IMR-90 (cell line): ENCODE results near the gene NFATC1. TPM values are rescaled to one million over a fixed set of nuclear protein-coding genes. Genes with fewer than 3 reads are reported as not detected.

Experiments
- ATAC-seq: fragments of 200-7000 bp; cut with Tn5 transposase; 2 replicates; pipeline ENCODE4 v1.9.1; 2020; ENCODE audit warnings: low read depth, mild to moderate bottlenecking, moderate library complexity
- BruUV-seq: library from RNA; stranded (reverse); fragments of 400-500 nt; replicated peaks from 2 replicates; lab custom pipeline; 2021; lab: Mats Ljungman, UMichigan
- CTCF ChIA-PET: fragments of 300-600 bp; formaldehyde crosslinking; extraction: SDS; loops from one replicate; lab custom pipeline; 2021; ENCODE audit warnings: antibody characterized with exemption; lab: Yijun Ruan, JAX
- POLR2A ChIA-PET: fragments of 300-600 bp; sonication (Branson Sonifier 250); formaldehyde crosslinking; loops from one replicate; lab custom pipeline; 2022; ENCODE audit warnings: antibody characterized with exemption; ENCODE audit not compliant: unreplicated experiment; lab: Charles Lee
- DNase-seq: peaks from one replicate; pipeline ENCODE4 v3.0.0; 2013
- H2AFZ ChIP-seq: replicated peaks from 2 replicates; pipeline ENCODE3; 2013; ENCODE audit warnings: low read length, mild to moderate bottlenecking; ENCODE audit not compliant: poor library complexity
- H2AK5ac ChIP-seq: 2 replicates; pipeline ENCODE4 v1.6.1; 2013; ENCODE audit warnings: low read depth, low read length, inconsistent platforms
- H2AK9ac ChIP-seq: replicated peaks from 2 replicates; pipeline ENCODE3; 2013; ENCODE audit warnings: mild to moderate bottlenecking, low read depth, low read length, moderate library complexity; ENCODE audit not compliant: poor library complexity
- H2BK120ac ChIP-seq: 2 replicates; pipeline ENCODE4 v1.6.1; 2013; ENCODE audit warnings: low read depth, low read length, inconsistent platforms
- H2BK15ac ChIP-seq: 3 replicates; pipeline ENCODE4 v1.6.1; 2013; ENCODE audit warnings: low read depth, low read length, inconsistent platforms
- H2BK20ac ChIP-seq: 2 replicates; pipeline ENCODE4 v1.6.1; 2013; ENCODE audit warnings: low read depth, mild to moderate bottlenecking, inconsistent platforms, low read length, moderate library complexity
- H2BK5ac ChIP-seq: 2 replicates; pipeline ENCODE4 v1.6.1; 2013; ENCODE audit warnings: mild to moderate bottlenecking, low read depth, low read length, inconsistent platforms; ENCODE audit not compliant: poor library complexity, severe bottlenecking
- H3K14ac ChIP-seq: replicated peaks from 2 replicates; pipeline ENCODE4 v1.6.1; 2013; ENCODE audit warnings: low read depth, low read length, inconsistent platforms
- H3K18ac ChIP-seq: 2 replicates; pipeline ENCODE4 v1.6.1; 2013; ENCODE audit warnings: low read depth, low read length, control low read depth
- H3K23ac ChIP-seq: 2 replicates; pipeline ENCODE4 v1.6.1; 2013; ENCODE audit warnings: low read depth, low read length, inconsistent platforms
- H3K27ac ChIP-seq: 2 replicates; pipeline ENCODE4 v1.5.1; 2013; ENCODE audit warnings: mild to moderate bottlenecking, control low read depth, low read length; ENCODE audit not compliant: insufficient read depth
- H3K27me3 ChIP-seq: 2 replicates; pipeline ENCODE4 v1.6.1; 2013; ENCODE audit warnings: low read length; ENCODE audit not compliant: control insufficient read depth, insufficient read depth
- H3K36me3 ChIP-seq: 2 replicates; pipeline ENCODE4 v1.6.1; 2013; ENCODE audit warnings: low read length, mixed read lengths; ENCODE audit not compliant: control insufficient read depth, insufficient read depth
- H3K4ac ChIP-seq: 2 replicates; pipeline ENCODE4 v1.6.1; 2013; ENCODE audit warnings: low read depth, low read length, inconsistent platforms
- H3K4me1 ChIP-seq: 2 replicates; pipeline ENCODE4 v1.6.1; 2013; ENCODE audit warnings: low read length, mixed read lengths; ENCODE audit not compliant: control insufficient read depth, insufficient read depth
- H3K4me2 ChIP-seq: 2 replicates; pipeline ENCODE4 v1.6.1; 2013; ENCODE audit warnings: low read depth, mild to moderate bottlenecking, control low read depth, low read length, moderate library complexity
- H3K4me3 ChIP-seq: 2 replicates; pipeline ENCODE4 v1.5.1; 2013; ENCODE audit warnings: low read depth, mild to moderate bottlenecking, control low read depth, low read length, moderate library complexity; ENCODE audit not compliant: insufficient read depth
- H3K56ac ChIP-seq: 2 replicates; pipeline ENCODE4 v1.6.1; 2013; ENCODE audit warnings: low read length, inconsistent platforms; ENCODE audit not compliant: insufficient read depth; ENCODE audit errors: extremely low read depth
- H3K79me1 ChIP-seq, 2 experiments: 2 replicates each; pipeline ENCODE4 v1.6.1; 2013; ENCODE audit warnings: low read length in 2 of 2, inconsistent platforms in 1 of 2, low read depth in 1 of 2
- H3K9ac ChIP-seq: 2 replicates; pipeline ENCODE4 v1.6.1; 2013; ENCODE audit warnings: low read depth, low read length, control low read depth
- H3K9me1 ChIP-seq: 2 replicates; pipeline ENCODE4 v1.6.1; 2013; ENCODE audit warnings: low read length, inconsistent platforms; ENCODE audit not compliant: insufficient read depth
- H3K9me3 ChIP-seq: 2 replicates; pipeline ENCODE4 v1.6.1; 2013; ENCODE audit warnings: low read length; ENCODE audit not compliant: control insufficient read depth, insufficient read depth
- H4K20me1 ChIP-seq: 2 replicates; pipeline ENCODE4 v1.6.1; 2013; ENCODE audit warnings: low read length, inconsistent platforms; ENCODE audit not compliant: insufficient read depth
- H4K5ac ChIP-seq: 2 replicates; pipeline ENCODE4 v1.6.1; 2013; ENCODE audit warnings: mild to moderate bottlenecking, low read depth, low read length, control low read depth
- H4K8ac ChIP-seq, 2 experiments: 2 replicates each; pipeline ENCODE4 v1.6.1; 2013; ENCODE audit warnings: low read depth in 2 of 2, low read length in 2 of 2, control low read depth in 1 of 2, inconsistent platforms in 1 of 2
- H4K91ac ChIP-seq: 2 replicates; pipeline ENCODE4 v1.6.1; 2013; ENCODE audit warnings: low read depth, low read length, inconsistent platforms; ENCODE audit not compliant: insufficient read depth
- ELK1 ChIP-seq: fragments of 150-350 bp; IDR thresholded peaks from 2 replicates; pipeline ENCODE4 v1.6.1; 2016; ENCODE audit warnings: low read depth, mild to moderate bottlenecking, low read length, moderate library complexity, borderline replicate concordance
- MXI1 ChIP-seq: IDR thresholded peaks from 2 replicates; pipeline ENCODE4 v1.6.1; 2012; ENCODE audit warnings: low read depth, mild to moderate bottlenecking, low read length, moderate library complexity, borderline replicate concordance
- USF2 ChIP-seq: fragments of 150-350 bp; IDR thresholded peaks from 2 replicates; pipeline ENCODE4 v1.6.1; 2017; ENCODE audit warnings: mild to moderate bottlenecking, antibody characterized with exemption, low read length, low read depth
- WGBS, 2 experiments: methylation state at CpG; one replicate each; pipeline versions ENCODE4 v1.1.5 to v1.1.7; 2013; ENCODE audit warnings: missing lambda C conversion rate in 2 of 2; ENCODE audit not compliant: insufficient read length in 1 of 2; ENCODE audit errors: extremely low coverage in 2 of 2; 5-methylcytosine and 5-hydroxymethylcytosine counted together
- dilution Hi-C: fragments of 300-500 bp; cut with HindIII; formaldehyde crosslinking; loops from one replicate; pipeline ENCODE4 v1.14.3; 2018; ENCODE audit warnings: low sequenced_read_pairs; ENCODE audit not compliant: unreplicated experiment
- in situ Hi-C: fragments of 300-500 bp; cut with MboI; formaldehyde crosslinking; loops from 3 replicates; pipeline ENCODE4 v1.14.3; 2019; ENCODE audit warnings: low sequenced_read_pairs, inconsistent platforms, mixed read lengths
- intact Hi-C: fragments of 100-400 bp; cut with micrococcal nuclease; formaldehyde crosslinking; loops from 2 replicates; pipeline ENCODE4 v1.10.0; 2022
- polyA plus RNA-seq, 3 experiments: library from polyadenylated mRNA; depleted of rRNA; stranded (reverse); fragments of >200 nt; gene quantifications; 2 replicates each; pipeline ENCODE4 v1.2.3, GENCODE V29; 2012; ENCODE audit warnings: low replicate concordance in 1 of 3
- total RNA-seq: library from RNA; depleted of rRNA; stranded (reverse); fragments of >200 nt; gene quantifications from 2 replicates; pipeline ENCODE4 v1.2.3, GENCODE V29; 2012
- TF ChIP-seq, protein P1 (sequence below): conservative IDR thresholded peaks from 2 replicates; pipeline ENCODE4 v1.5.1; 2012; ENCODE audit warnings: mild to moderate bottlenecking, low read depth, low read length, improper control_type of control experiment

The NFATC1 gene
- total and polyA plus RNA-seq, 2 of the 4 experiments (the other 2 are of a cell fraction): 0.36 to 1.8 TPM

DNA sequence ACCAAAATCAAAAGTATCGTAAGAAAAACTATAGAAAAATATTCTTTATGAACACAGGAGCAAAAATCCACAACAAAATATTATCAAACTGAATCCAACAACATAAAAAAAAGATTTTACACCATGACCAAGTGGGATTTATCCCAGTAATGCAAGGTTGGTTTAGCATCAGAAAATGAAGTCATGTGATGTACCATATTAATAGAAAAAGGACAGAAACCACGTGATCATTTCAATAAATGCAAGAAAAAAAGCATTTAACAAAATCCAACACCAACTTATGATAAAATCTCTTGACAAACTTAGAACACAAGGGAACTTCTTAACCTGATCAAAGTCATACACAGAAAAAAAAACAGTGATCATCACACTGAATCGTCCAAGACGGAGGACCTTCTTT lies 105.3 kb downstream of the NFATC1 start:
- Histone ChIP-seq H3K9ac (no peak overlapping the region), H3K9me1 (no peaks in the 10 kb centered on the region), H2AK5ac (no peak overlapping the region), H2BK5ac (no peak overlapping the region), H3K36me3 (no peaks in the 10 kb centered on the region), H2BK20ac (no peak overlapping the region), H3K18ac (no peak overlapping the region), H4K5ac (no peak overlapping the region), H3K4me3 (no peak overlapping the region), H3K14ac (no peak overlapping the region), H3K4me2 (no peak overlapping the region), H4K91ac (no peak overlapping the region), H4K20me1 (no peaks in the 10 kb centered on the region), H3K27ac (no peak overlapping the region), H3K27me3 (no peaks in the 10 kb centered on the region; the same call in 1 of the 2 replicates), H2AFZ (no peak overlapping the region), H2BK15ac (no peak overlapping the region), H3K23ac (no peak overlapping the region), H3K56ac (no peak overlapping the region), H3K79me1 (no peaks in the 10 kb centered on the region), H2BK120ac (no peak overlapping the region), H2AK9ac (peak overlapping the region; percentile 70), H3K4ac (no peak overlapping the region), H4K8ac (no peak overlapping the region), H3K4me1 (no peaks in the 10 kb centered on the region; the same call in 1 of the 2 replicates), H3K9me3 (peaks cover 13% of the 10 kb centered on the region)
- ChIA-PET CTCF (no interaction called here), POLR2A (no interaction called here)
- in situ Hi-C loops (no loop called here), dilution Hi-C loops (no loop called here), intact Hi-C loops (no loop called here)
- no CpG with 5 or more reads among the region's 4 CpGs for WGBS, 2 experiments
- no peak for DNase-seq
- no peak for ATAC-seq
- no TSS peak for BruUV-seq
- TF ChIP-seq USF2: peak; percentile 41; the same call in 1 of the 2 replicates
- TF ChIP-seq MXI1: no peak
- TF ChIP-seq, protein P1, sequence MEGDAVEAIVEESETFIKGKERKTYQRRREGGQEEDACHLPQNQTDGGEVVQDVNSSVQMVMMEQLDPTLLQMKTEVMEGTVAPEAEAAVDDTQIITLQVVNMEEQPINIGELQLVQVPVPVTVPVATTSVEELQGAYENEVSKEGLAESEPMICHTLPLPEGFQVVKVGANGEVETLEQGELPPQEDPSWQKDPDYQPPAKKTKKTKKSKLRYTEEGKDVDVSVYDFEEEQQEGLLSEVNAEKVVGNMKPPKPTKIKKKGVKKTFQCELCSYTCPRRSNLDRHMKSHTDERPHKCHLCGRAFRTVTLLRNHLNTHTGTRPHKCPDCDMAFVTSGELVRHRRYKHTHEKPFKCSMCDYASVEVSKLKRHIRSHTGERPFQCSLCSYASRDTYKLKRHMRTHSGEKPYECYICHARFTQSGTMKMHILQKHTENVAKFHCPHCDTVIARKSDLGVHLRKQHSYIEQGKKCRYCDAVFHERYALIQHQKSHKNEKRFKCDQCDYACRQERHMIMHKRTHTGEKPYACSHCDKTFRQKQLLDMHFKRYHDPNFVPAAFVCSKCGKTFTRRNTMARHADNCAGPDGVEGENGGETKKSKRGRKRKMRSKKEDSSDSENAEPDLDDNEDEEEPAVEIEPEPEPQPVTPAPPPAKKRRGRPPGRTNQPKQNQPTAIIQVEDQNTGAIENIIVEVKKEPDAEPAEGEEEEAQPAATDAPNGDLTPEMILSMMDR: no peak
- no peak for TF ChIP-seq ELK1
